G401.6 (cell line): Measurements from ENCODE around the gene A2ML1.
"Not testable (repeated sequence)": the region's sequence is repeated elsewhere in the genome, so short reads cannot be mapped to it uniquely, and the experiment has no call there.

ENCODE experiments used
- FAIRE-seq: peaks from 2 replicates; lab custom pipeline; 2012; peaks lifted over from hg19 to GRCh38; lab: Jason Lieb, UNC

The A2ML1 gene

GRCh38 chr12:8907513-8907912, 85.1 kb downstream of the A2ML1 start:
- FAIRE-seq, result no peak

- FAIRE-seq, result no peak
These were observed 87.3 kb downstream of the A2ML1 start for GRCh38 chr12:8909752-8910151.

- FAIRE-seq, result no peak
These were observed 89.3 kb downstream of the A2ML1 start for GRCh38 chr12:8911606-8912268.

- no peak for FAIRE-seq
These were observed 90.5 kb downstream of the A2ML1 start for GRCh38 chr12:8912914-8913313.

GRCh38 chr12:8913702-8914032, 91.2 kb downstream of the A2ML1 start:
- FAIRE-seq, result no peak

- not testable (repeated sequence) for FAIRE-seq
These were observed 91.8 kb downstream of the A2ML1 start, which contains the start of gene PHC1 for GRCh38 chr12:8914033-8914715. Gene PHC1, plus strand, starts transcription at chr12:8914509. Its CDS starts 3,169 bp downstream, at chr12:8917678.

- no peak for FAIRE-seq
These were observed 92.5 kb downstream of the A2ML1 start for GRCh38 chr12:8914716-8915526.

GRCh38 chr12:8916154-8916553, 93.7 kb downstream of the A2ML1 start:
- FAIRE-seq, result no peak

- no peak for FAIRE-seq
These were observed 94.6 kb downstream of the A2ML1 start for GRCh38 chr12:8917031-8917430.

GRCh38 chr12:8917751-8918150, 95.3 kb downstream of the A2ML1 start:
- FAIRE-seq, result no peak

- FAIRE-seq, result not testable (repeated sequence)
These were observed 97.2 kb downstream of the A2ML1 start for GRCh38 chr12:8919643-8920042.

- FAIRE-seq, result no peak
These were observed 100.1 kb downstream of the A2ML1 start for GRCh38 chr12:8922544-8922943.
